ENCODE measurements around the gene CCDC6. TPM values are rescaled to one million over a fixed set of nuclear protein-coding genes. Genes with fewer than 3 reads are reported as not detected.
"Not testable (repeated sequence)": the region's sequence is repeated elsewhere in the genome, so short reads cannot be mapped to it uniquely, and the experiment has no call there.

CCDC6 gene
- polyA plus RNA-seq, 6 donors from 2014 or later: 7.8 to 20.9 (median 11.7) TPM

DNA sequence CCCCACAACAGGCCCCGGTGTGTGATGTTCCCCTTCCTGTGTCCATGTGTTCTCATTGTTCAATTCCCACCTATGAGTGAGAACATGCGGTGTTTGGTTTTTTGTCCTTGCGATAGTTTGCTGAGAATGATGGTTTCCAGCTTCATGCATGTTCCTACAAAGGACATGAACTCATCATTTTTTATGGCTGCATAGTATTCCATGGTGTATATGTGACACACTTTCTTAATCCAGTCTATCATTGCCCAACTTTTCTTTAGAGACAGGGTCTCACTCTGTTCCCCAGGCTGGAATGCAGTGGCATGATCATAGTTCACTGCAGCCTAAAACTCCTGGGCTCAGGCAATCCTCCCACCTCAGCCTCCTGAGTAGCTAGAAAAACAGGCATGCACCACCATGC lies 120.9 kb downstream of the CCDC6 start:
- not testable (repeated sequence) for DNase-seq; H3K9me3 Mint-ChIP-seq; H3K4me3 Mint-ChIP-seq; H3K27me3 Mint-ChIP-seq; ATAC-seq (ENCODE audit: low read depth in 2 of 2); H3K27ac Mint-ChIP-seq; H3K4me1 Mint-ChIP-seq; H3K36me3 Mint-ChIP-seq

DNA sequence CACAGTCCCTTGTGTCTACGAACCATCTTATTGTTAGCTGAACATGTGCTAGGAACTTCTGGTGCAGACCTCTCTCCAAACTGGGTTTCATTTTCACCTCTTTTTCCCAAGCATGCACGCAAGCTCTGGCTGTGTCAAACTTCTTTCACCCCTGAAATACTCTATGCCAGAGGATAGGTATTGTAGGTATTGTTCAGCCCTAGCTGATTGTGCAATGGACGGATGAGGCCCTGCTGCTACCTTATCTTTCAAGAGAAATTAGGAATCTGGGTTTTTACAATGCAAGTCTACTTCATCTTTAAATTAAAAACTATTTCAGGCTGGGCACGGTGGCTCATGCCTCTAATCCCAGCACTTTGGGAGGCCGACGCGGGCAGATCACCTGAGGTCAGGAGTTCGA lies 124.8 kb downstream of the CCDC6 start:
- ATAC-seq (ENCODE audit: low read depth in 2 of 2) (no peak), DNase-seq (no peak)
- Mint-ChIP-seq H3K27me3 (no peaks in the 10 kb centered on the region), H3K4me3 (no peak overlapping the region), H3K36me3 (peaks cover 7 to 12% of the 10 kb centered on the region in 2 donors), H3K27ac (no peak overlapping the region), H3K9me3 (peaks cover 0 to 25% (median 20%) of the 10 kb centered on the region in 7 donors), H3K4me1 (no peaks in the 10 kb centered on the region)

DNA sequence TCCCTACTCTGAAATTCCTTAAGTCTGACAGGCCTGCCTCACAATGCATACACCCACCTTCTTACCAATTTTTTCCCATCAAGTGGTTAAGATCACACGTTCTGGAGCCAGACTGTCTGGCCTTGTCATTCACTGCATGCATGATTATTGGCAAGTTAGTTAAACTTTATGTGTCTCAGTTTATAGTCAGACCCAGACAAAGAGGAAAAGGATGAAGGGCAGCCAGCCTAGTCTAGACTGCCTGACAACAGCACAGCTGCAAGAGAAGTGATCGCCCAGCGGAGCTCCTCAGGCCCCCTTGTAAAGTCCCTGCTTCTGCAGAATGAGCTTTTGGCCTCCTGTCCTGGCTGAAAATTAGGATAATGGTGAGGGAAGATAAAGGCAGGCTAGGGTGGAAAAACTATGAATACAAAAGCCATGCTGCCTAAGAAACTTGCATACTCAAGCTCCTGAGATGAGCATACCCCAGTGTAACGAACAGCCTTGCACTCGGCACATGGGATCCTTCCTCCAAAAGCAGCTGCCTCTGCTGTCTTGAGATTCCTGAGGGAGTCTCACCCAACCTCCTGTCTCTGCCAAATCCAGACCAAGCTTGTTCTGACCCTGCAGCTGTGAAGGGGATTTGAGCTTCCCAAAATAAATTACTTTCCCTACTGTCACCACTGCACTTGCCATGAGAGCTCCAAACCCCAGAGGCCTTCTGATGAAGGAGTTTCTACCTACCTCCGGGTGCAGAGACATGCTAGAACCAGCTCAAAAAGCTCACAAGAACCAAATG lies 126.4 kb downstream of the CCDC6 start:
- Mint-ChIP-seq H3K4me3 (no peak overlapping the region), H3K27ac (no peak overlapping the region), H3K27me3 (no peaks in the 10 kb centered on the region), H3K9me3 (peaks cover 0 to 29% (median 23%) of the 10 kb centered on the region in 7 donors), H3K4me1 (no peaks in the 10 kb centered on the region), H3K36me3 (peaks cover 9 to 13% of the 10 kb centered on the region in 2 donors)
- DNase-seq (no peak), ATAC-seq (ENCODE audit: low read depth in 2 of 2) (no peak)

DNA sequence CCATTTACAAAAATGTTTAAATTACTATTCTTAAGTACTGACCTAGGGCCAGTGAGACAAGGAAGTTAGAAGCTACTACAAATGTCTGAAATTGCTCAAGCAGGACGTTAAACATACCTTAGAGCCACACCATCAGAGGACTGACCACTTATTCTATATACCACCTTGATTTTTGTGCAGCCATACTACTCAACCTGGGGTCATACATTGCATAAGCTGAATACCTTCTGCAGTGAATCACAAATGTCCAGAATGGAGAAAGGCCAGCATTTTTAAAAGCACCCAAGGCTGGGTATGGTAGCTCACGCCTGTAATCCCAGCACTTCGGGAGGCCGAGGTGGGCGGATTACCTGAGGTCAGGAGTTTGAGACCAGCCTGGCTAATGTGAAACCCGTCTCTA lies 131.9 kb downstream of the CCDC6 start:
- Mint-ChIP-seq H3K4me3 (no peak overlapping the region), H3K9me3 (peaks cover 6 to 40% (median 24%) of the 10 kb centered on the region in 7 donors), H3K27me3 (peaks cover 4 to 12% (median 6%) of the 10 kb centered on the region in 3 donors), H3K4me1 (no peaks in the 10 kb centered on the region), H3K36me3 (peaks cover 13 to 20% of the 10 kb centered on the region in 2 donors), H3K27ac (no peak overlapping the region)
- ATAC-seq (ENCODE audit: low read depth in 2 of 2): no peak
- DNase-seq: no peak

DNA sequence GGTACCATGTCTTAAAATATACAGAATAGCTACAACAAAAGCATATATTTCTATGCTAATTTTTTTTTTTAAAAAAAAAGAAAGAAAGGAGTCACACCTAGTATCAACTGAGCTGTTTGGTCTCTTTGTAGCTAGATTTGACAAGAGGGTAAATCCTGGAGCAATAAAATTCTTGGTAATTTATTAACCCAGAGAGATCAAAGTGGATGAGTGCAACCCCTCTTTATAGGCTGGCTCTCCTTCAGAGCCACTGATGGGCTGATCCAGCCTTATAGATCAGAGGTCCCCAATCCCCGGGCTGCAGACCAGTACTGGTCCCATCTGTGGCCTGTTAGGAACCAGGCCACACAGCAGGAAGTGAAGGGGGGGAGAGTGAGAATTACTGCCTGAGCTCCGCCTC lies 133.3 kb downstream of the CCDC6 start:
- Mint-ChIP-seq H3K36me3 (peaks cover 9 to 20% of the 10 kb centered on the region in 2 donors), H3K27me3 (peaks cover 4 to 12% (median 6%) of the 10 kb centered on the region in 3 donors), H3K9me3 (peaks cover 6 to 34% (median 15%) of the 10 kb centered on the region in 7 donors), H3K4me1 (no peaks in the 10 kb centered on the region), H3K27ac (no peak overlapping the region), H3K4me3 (no peak overlapping the region)
- ATAC-seq (ENCODE audit: low read depth in 2 of 2) (no peak), DNase-seq (no peak)

DNA sequence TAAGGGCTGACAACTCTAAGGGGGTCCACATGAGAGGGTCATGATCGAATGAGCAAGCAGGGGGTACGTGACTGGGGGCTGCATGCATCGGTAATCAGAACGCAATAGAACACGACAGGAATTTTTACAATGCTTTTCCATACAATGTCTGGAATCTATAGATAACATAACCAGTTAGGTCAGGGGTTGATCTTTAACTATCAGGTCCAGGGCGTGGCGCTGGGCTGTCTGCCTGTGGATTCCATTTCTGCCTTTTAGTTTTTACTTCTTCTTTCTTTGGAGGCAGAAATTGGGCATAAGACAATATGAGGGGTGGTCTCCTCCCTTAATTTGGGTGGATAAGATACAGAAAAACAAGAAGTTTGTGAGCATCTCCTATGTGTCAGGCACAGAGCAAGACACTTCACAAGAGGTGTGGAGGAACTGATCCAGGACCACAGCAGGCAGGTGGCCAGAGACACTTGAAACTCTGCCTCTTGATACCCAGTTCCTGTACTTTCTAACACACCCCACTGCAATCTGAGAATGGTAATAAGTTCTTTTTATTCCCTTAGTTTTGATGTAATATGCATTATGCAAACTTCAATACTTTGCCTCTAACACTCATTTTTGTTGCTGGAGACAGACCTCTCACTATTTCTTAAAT lies 135.1 kb downstream of the CCDC6 start:
- no peak for ATAC-seq (ENCODE audit: low read depth in 2 of 2)
- peaks cover 4 to 12% (median 6%) of the 10 kb centered on the region in 3 donors for H3K27me3 Mint-ChIP-seq
- no peak overlapping the region for H3K4me3 Mint-ChIP-seq
- H3K27ac Mint-ChIP-seq: peak overlapping the region in 1 of 6 donors; percentile 72
- H3K4me1 Mint-ChIP-seq: no peaks in the 10 kb centered on the region
- peaks cover 0 to 11% of the 10 kb centered on the region in 2 donors for H3K36me3 Mint-ChIP-seq
- peaks cover under 1 to 18% (median 6%) of the 10 kb centered on the region in 7 donors for H3K9me3 Mint-ChIP-seq
- DNase-seq: no peak

DNA sequence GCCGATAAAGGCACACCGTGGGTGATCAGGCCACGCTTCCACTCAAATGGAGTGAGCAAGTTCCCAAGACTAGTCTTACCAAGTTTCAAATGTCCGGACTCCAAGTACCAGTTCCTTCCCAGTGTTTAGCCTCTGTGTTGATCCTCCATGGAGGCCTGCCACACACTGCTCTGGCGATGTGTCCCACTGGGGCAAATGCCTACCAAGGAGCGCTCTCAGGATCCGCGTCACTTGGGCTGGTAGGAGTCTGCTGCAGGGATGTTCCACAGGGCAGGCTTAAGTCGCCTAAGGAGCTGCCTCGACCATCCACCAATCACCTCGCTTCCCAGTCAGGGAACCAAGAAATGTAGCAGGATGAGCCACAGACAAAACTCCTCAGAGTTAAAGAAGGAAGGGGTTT lies 135.7 kb downstream of the CCDC6 start:
- Mint-ChIP-seq H3K4me3 (no peak overlapping the region), H3K4me1 (no peaks in the 10 kb centered on the region), H3K27me3 (peaks cover 4 to 12% (median 6%) of the 10 kb centered on the region in 3 donors), H3K27ac (peak overlapping the region in 1 of 6 donors; percentile 72), H3K36me3 (peaks cover 0 to 11% of the 10 kb centered on the region in 2 donors), H3K9me3 (peaks cover 0 to 17% (median 5%) of the 10 kb centered on the region in 7 donors)
- no peak for ATAC-seq (ENCODE audit: low read depth in 2 of 2)
- no peak for DNase-seq

DNA sequence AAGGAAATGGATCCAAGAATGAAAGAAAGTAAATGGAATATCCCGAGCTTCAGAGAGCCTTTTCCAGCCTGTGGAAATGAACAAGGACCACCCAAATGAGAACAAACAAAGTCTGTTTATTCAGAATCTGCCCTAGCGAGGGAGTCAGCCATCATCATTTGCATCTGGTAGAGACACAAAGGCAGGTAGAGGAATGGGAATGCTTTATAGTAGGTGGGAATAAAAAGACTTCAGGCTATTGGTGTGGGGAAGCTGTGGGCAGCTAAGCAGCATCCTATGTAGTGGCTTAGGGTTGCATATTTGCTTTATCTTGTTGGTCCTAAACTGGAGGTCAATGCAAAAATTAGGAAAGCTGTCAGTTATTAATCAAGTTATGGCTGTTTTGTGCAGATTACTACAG lies 143.9 kb downstream of the CCDC6 start:
- DNase-seq: no peak
- peaks cover 0 to 14% (median 8%) of the 10 kb centered on the region in 7 donors for H3K9me3 Mint-ChIP-seq
- no peaks in the 10 kb centered on the region for H3K4me1 Mint-ChIP-seq
- H3K27me3 Mint-ChIP-seq: peaks cover 7 to 25% (median 12%) of the 10 kb centered on the region in 3 donors
- H3K36me3 Mint-ChIP-seq: peaks cover 0 to 12% of the 10 kb centered on the region in 2 donors
- H3K4me3 Mint-ChIP-seq: no peak overlapping the region
- H3K27ac Mint-ChIP-seq: peak overlapping the region in 1 of 6 donors; percentile 10
- no peak for ATAC-seq (ENCODE audit: low read depth in 2 of 2)

DNA sequence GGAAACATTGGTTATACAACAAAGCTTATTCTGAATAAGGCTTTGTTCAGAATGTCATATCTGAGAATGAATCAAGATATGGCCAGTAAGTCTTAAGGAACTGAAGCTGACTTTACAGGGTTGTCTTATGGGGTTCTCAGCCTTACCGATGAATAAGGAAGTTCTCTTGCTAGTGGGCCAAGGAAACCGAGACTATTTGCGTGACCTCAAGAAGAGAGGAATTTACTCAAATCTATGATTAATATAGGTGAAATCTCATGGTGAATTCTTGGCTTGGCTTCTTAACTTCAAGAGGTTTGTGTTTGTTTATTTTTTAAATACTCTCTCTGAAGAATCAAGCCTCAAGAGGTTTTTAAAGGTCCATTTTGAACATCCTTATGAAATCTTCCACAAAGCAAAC lies 148.4 kb downstream of the CCDC6 start:
- H3K36me3 Mint-ChIP-seq: peaks cover 0 to 12% of the 10 kb centered on the region in 2 donors
- peaks cover 0 to 14% (median 8%) of the 10 kb centered on the region in 7 donors for H3K9me3 Mint-ChIP-seq

DNA sequence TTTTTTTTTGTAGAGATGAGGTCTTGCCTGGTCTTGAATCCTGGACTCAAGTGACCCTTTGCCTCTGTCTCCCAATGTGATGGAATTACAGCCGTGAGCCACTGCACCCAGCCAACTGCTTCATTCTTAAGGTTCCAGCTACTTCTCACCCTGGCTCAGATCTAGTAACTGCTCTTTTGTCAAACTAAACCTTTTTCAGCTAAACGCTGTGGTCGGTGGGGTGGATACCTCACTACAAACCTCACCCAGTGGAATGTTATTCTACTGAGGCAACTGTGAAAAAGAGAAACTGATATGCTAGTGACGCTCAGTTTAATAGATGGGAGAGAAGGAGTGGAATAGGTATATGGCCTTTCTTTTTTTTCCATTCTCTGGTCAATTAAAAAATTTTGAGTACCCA lies 151.4 kb downstream of the CCDC6 start:
- no peak for ATAC-seq (ENCODE audit: low read depth in 2 of 2)

More for the DNA sequence above, 148.4 kb downstream of the CCDC6 start:
- ATAC-seq (ENCODE audit: low read depth in 2 of 2): no peak
- Mint-ChIP-seq H3K4me3 (no peak overlapping the region), H3K27me3 (peaks cover 0 to 11% (median 3%) of the 10 kb centered on the region in 3 donors), H3K4me1 (no peaks in the 10 kb centered on the region), H3K27ac (no peak overlapping the region)
- no peak for DNase-seq

DNA sequence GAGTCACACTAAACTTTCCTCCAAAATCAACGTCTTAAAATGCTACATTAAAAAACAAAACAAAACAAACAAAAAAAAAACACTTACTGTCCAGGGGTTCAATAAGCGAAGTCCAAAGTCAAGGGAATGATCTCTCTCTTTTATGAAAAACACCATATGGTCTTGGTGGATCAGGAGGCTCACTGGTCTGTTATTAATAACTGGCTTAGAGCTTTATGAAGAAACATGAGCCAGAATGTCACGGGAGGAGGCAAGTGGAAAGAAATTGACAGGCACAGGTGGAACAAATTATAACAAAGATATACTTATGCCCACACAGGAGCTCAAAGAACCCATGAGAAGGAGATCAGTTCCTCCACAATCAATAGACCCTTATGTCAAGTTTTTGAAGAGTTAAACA lies 153.1 kb downstream of the CCDC6 start, which contains the start of gene MRLN:
Gene MRLN, minus strand, starts transcription at position 189 of the 400 bp plus-strand sequence.
- no peaks in the 10 kb centered on the region for H3K9me3 Mint-ChIP-seq
- H3K4me3 Mint-ChIP-seq: no peak within 1 kb of the TSS
- peaks cover 8 to 18% (median 16%) of the 10 kb centered on the region in 3 donors for H3K27me3 Mint-ChIP-seq
- no peaks in the 10 kb centered on the region for H3K4me1 Mint-ChIP-seq
- ATAC-seq (ENCODE audit: low read depth in 2 of 2) (no peak), DNase-seq (no peak)
- no peaks in the 10 kb centered on the region for H3K36me3 Mint-ChIP-seq
- H3K27ac Mint-ChIP-seq: peak within 1 kb of the TSS in 1 of 6 donors; percentile 10

More for the DNA sequence above, 151.4 kb downstream of the CCDC6 start:
- Mint-ChIP-seq H3K9me3 (peaks cover 0 to 1% (median 0%) of the 10 kb centered on the region in 7 donors), H3K36me3 (no peaks in the 10 kb centered on the region), H3K4me1 (no peaks in the 10 kb centered on the region), H3K27me3 (peaks cover 4 to 11% (median 10%) of the 10 kb centered on the region in 3 donors), H3K4me3 (no peak overlapping the region), H3K27ac (peak overlapping the region in 1 of 6 donors; percentile 24)
- no peak for DNase-seq

DNA sequence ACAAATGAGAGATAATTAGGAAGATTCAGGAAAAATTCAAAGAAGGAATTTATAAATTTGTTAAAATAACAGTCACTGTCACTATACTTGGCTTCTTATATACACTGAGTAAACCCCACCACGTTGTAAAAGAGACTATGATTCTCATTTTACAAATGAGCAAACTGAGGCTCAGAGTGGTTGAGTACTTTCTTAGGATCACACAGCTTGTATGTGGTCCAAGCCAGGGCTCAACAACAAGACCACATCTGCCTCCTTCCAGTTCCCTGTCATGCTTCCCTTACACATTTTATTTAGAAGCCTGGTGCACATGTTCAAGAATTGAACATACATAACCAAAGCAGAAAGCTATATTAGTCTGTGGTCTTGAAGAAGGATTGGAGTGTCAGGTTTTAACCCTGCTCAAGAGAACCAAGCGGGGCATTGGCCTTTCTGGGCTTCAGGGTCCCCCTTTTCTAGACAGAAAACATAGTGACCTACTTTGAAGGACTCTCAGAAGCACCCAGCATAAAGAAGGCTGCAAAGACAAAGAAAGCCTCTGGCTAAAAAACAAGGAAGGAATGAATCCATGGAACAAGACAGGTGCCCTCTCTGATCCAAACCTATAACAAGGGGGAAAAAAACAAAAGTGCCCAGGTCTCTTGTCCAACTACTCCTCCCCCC lies 153.9 kb downstream of the CCDC6 start:
- no peak overlapping the region for H3K27ac Mint-ChIP-seq

DNA sequence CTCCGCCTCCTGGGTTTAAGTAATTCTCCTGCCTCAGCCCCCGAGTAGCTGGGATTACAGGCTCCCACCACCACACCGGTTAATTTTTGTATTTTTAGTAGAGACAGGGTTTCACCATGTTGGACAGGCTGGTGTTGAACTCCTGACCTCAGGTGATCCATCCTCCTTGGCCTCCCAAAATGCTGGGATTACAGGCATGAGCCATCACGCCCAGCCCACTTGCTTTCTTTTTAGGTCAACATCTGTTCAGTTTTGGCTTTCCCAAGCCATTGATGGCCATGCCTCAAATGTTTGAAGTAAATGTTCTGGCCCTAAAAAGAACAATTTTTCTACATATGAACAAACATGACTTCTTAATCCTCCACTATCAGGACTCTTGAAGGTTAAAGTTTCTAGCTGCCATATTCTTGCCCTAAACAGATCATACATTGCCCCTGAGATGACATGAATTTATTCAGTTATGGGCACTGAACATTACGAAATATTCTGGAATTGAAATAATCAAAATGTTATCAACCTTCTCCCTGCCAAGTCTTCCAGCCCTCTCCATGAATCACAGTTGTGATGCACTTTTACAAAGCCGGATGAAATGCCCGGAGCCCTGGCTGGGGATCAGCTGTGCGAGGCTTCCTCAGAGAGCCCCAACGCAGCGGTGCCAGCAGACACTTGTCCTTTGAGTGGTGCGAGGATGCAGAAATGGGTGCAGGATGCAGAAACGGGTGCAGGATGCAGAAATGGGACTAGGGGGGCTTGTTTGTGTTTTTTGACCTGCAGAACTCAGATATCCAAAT lies 156.0 kb downstream of the CCDC6 start:
- H3K4me1 Mint-ChIP-seq: no peaks in the 10 kb centered on the region
- no peaks in the 10 kb centered on the region for H3K36me3 Mint-ChIP-seq
- ATAC-seq (ENCODE audit: low read depth in 2 of 2): no peak
- peaks cover 10 to 21% (median 16%) of the 10 kb centered on the region in 3 donors for H3K27me3 Mint-ChIP-seq
- no peak overlapping the region for H3K4me3 Mint-ChIP-seq
- H3K27ac Mint-ChIP-seq: no peak overlapping the region
- DNase-seq: no peak
- no peaks in the 10 kb centered on the region for H3K9me3 Mint-ChIP-seq

More for the DNA sequence above, 153.9 kb downstream of the CCDC6 start:
- Mint-ChIP-seq H3K4me3 (no peak overlapping the region), H3K36me3 (no peaks in the 10 kb centered on the region), H3K9me3 (no peaks in the 10 kb centered on the region), H3K4me1 (no peaks in the 10 kb centered on the region), H3K27me3 (peaks cover 10 to 21% (median 16%) of the 10 kb centered on the region in 3 donors)
- DNase-seq (no peak), ATAC-seq (ENCODE audit: low read depth in 2 of 2) (no peak)
